ENCODE measurements around the gene MED13L.

GRCh38 chr12:116319898-116320621 is 42.6 kb upstream of the MED13L start:
- TF ChIP-seq POLR2AphosphoS5 (IDR thresholded peaks at IDR 0.05) (peak; percentile 97), CTCF (IDR thresholded peaks at IDR 0.05) (no peak)
